Panc1 (cell line): ENCODE data around the gene NFATC2.

ENCODE experiments used
- CTCF ChIP-seq: fragments of 450-650 bp; IDR thresholded peaks from 2 replicates; pipeline ENCODE4 v1.5.1; 2017; ENCODE audit warnings: mild to moderate bottlenecking
- REST ChIP-seq, 2 experiments: IDR thresholded peaks; 2 replicates each; pipeline ENCODE4 v1.6.1; 2011 to 2012; ENCODE audit warnings: low read depth in 2 of 2, control low read depth in 1 of 2, low read length in 1 of 2, mild to moderate bottlenecking in 1 of 2, moderate library complexity in 1 of 2; ENCODE audit not compliant: insufficient read depth in 1 of 2

GRCh38 chr20:51399006-51399890, 143.3 kb downstream of the NFATC2 start:
- no peak for TF ChIP-seq REST (IDR thresholded peaks at IDR 0.05; ENCODE audit: insufficient read depth in 1 of 2, low read depth in 2 of 2, low read length in 1 of 2)
- TF ChIP-seq CTCF = no peak
